HepG2 (cell line): ENCODE results near the gene AADACL4. TPM values are rescaled to one million over a fixed set of nuclear protein-coding genes. Genes with fewer than 3 reads are reported as not detected.

Experiments
- TBP ChIP-seq: sonication (generic); formaldehyde crosslinking; IDR thresholded peaks from 2 replicates; pipeline ENCODE4 v1.5.0; 2020; ENCODE audit warnings: missing genetic modification reagents
- ZNF432 ChIP-seq: sonication (generic); formaldehyde crosslinking; IDR thresholded peaks from 2 replicates; pipeline ENCODE4 v1.5.0; 2020; ENCODE audit warnings: missing genetic modification reagents, mild to moderate bottlenecking, borderline replicate concordance
- polyA plus RNA-seq, 8 experiments: library from polyadenylated mRNA; depleted of rRNA in 3 of 8; stranded (reverse) in 7 of 8; unstranded in 1 of 8; fragments of >200 nt; fragmentation: Illumina TruSeq in 4 of 8; extraction: Trizol in 4 of 8; gene quantifications; 2 replicates each; pipeline versions ENCODE4 v1.2.1 to v1.2.3, GENCODE V29; 2011 to 2016; ENCODE audit warnings: low read depth in 4 of 8, missing spikeins in 1 of 8, mixed read lengths in 1 of 8; ENCODE audit not compliant: insufficient read depth in 1 of 8
- total RNA-seq, 5 experiments: library from RNA; depleted of rRNA; stranded (reverse); fragments of >200 nt; fragmentation: Illumina TruSeq; extraction: Trizol; gene quantifications; 2 replicates each; pipeline ENCODE4 v1.2.3, GENCODE V29; 2016; ENCODE audit warnings: low read depth in 1 of 5
- TF ChIP-seq, protein P1 (sequence below): IDR thresholded peaks from 2 replicates; pipeline ENCODE4 v1.4.0; 2020; ENCODE audit warnings: mild to moderate bottlenecking, missing genetic modification reagents
- TF ChIP-seq, protein P2 (sequence below): sonication (generic); formaldehyde crosslinking; IDR thresholded peaks from 2 replicates; pipeline ENCODE4 v1.8.0; 2022; ENCODE audit warnings: low read depth, missing genetic modification reagents
- TF ChIP-seq, protein P3 (sequence below): sonication (generic); formaldehyde crosslinking; IDR thresholded peaks from 2 replicates; pipeline ENCODE4 v1.4.0; 2020; ENCODE audit warnings: missing genetic modification reagents
- TF ChIP-seq, protein P4 (sequence below): sonication (generic); formaldehyde crosslinking; IDR thresholded peaks from 2 replicates; pipeline ENCODE4 v1.9.0; 2021; ENCODE audit warnings: missing genetic modification reagents, borderline replicate concordance
- TF ChIP-seq, protein P5 (sequence below): sonication (generic); formaldehyde crosslinking; IDR thresholded peaks from 2 replicates; pipeline ENCODE4 v1.4.0; 2020; ENCODE audit warnings: mild to moderate bottlenecking, low read depth, missing genetic modification reagents

Gene AADACL4
- total and polyA plus RNA-seq, 2 of the 13 experiments (the other 11 are each of a cell fraction or from before 2014, with no cell fraction given) = not detected

DNA sequence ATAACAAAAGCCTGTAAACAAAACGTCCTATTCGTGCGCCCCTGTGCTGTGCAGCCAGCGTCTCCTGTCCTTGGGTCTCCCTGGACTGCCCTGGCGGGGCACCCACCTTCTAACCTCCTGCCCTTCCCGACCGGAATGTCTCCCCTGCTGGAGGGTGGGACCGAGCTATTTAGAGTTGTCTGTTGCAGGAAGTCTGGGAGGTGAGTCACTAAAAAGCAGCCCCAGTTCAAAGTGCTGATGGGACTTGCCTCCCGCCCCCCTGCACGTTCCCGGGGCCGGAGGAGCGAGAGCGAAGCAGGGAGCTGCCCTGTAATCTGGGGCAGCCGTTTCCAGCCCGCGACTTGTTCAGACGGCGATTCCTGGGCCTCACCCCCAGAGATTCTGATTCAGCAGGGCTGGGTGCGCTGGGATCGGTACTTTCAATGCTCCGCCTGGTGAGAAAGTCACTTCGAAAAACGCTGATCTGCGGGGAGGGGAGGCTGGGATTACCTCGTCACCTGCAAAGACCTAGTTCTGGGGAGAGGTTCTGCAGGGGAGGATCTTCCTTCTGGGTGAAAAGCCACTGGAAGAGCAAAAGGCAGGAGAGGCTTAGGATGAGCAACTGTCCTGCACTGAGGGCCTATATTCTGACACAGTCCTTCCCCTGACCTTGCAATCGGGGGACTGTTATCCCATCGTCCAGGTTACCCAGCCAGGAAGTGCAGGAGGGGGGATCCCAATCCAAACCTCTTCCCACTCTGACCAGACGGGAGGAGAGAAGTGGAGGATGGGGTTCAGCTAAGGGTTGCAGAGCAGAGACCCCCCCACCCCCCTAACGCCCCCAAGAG, 24.7 kb upstream of the AADACL4 start (continued):
- TF ChIP-seq, protein P1, sequence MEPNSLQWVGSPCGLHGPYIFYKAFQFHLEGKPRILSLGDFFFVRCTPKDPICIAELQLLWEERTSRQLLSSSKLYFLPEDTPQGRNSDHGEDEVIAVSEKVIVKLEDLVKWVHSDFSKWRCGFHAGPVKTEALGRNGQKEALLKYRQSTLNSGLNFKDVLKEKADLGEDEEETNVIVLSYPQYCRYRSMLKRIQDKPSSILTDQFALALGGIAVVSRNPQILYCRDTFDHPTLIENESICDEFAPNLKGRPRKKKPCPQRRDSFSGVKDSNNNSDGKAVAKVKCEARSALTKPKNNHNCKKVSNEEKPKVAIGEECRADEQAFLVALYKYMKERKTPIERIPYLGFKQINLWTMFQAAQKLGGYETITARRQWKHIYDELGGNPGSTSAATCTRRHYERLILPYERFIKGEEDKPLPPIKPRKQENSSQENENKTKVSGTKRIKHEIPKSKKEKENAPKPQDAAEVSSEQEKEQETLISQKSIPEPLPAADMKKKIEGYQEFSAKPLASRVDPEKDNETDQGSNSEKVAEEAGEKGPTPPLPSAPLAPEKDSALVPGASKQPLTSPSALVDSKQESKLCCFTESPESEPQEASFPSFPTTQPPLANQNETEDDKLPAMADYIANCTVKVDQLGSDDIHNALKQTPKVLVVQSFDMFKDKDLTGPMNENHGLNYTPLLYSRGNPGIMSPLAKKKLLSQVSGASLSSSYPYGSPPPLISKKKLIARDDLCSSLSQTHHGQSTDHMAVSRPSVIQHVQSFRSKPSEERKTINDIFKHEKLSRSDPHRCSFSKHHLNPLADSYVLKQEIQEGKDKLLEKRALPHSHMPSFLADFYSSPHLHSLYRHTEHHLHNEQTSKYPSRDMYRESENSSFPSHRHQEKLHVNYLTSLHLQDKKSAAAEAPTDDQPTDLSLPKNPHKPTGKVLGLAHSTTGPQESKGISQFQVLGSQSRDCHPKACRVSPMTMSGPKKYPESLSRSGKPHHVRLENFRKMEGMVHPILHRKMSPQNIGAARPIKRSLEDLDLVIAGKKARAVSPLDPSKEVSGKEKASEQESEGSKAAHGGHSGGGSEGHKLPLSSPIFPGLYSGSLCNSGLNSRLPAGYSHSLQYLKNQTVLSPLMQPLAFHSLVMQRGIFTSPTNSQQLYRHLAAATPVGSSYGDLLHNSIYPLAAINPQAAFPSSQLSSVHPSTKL = peak; percentile 89
- TF ChIP-seq, protein P2, sequence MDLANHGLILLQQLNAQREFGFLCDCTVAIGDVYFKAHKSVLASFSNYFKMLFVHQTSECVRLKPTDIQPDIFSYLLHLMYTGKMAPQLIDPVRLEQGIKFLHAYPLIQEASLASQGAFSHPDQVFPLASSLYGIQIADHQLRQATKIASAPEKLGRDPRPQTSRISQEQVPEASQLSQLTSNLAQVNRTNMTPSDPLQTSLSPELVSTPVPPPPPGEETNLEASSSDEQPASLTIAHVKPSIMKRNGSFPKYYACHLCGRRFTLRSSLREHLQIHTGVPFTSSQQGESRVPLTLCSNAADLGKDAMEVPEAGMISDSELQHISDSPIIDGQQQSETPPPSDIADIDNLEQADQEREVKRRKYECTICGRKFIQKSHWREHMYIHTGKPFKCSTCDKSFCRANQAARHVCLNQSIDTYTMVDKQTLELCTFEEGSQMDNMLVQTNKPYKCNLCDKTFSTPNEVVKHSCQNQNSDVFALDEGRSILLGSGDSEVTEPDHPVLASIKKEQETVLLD (CRISPR knock-in tag) = peak; percentile 57; the same call in 1 of the 2 replicates
- no peak for TF ChIP-seq TBP (CRISPR knock-in tag)
- TF ChIP-seq, protein P3, sequence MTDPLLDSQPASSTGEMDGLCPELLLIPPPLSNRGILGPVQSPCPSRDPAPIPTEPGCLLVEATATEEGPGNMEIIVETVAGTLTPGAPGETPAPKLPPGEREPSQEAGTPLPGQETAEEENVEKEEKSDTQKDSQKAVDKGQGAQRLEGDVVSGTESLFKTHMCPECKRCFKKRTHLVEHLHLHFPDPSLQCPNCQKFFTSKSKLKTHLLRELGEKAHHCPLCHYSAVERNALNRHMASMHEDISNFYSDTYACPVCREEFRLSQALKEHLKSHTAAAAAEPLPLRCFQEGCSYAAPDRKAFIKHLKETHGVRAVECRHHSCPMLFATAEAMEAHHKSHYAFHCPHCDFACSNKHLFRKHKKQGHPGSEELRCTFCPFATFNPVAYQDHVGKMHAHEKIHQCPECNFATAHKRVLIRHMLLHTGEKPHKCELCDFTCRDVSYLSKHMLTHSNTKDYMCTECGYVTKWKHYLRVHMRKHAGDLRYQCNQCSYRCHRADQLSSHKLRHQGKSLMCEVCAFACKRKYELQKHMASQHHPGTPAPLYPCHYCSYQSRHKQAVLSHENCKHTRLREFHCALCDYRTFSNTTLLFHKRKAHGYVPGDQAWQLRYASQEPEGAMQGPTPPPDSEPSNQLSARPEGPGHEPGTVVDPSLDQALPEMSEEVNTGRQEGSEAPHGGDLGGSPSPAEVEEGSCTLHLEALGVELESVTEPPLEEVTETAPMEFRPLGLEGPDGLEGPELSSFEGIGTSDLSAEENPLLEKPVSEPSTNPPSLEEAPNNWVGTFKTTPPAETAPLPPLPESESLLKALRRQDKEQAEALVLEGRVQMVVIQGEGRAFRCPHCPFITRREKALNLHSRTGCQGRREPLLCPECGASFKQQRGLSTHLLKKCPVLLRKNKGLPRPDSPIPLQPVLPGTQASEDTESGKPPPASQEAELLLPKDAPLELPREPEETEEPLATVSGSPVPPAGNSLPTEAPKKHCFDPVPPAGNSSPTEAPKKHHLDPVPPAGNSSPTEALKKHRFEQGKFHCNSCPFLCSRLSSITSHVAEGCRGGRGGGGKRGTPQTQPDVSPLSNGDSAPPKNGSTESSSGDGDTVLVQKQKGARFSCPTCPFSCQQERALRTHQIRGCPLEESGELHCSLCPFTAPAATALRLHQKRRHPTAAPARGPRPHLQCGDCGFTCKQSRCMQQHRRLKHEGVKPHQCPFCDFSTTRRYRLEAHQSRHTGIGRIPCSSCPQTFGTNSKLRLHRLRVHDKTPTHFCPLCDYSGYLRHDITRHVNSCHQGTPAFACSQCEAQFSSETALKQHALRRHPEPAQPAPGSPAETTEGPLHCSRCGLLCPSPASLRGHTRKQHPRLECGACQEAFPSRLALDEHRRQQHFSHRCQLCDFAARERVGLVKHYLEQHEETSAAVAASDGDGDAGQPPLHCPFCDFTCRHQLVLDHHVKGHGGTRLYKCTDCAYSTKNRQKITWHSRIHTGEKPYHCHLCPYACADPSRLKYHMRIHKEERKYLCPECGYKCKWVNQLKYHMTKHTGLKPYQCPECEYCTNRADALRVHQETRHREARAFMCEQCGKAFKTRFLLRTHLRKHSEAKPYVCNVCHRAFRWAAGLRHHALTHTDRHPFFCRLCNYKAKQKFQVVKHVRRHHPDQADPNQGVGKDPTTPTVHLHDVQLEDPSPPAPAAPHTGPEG (CRISPR knock-in tag) = no peak; the same call in 1 of the 2 replicates
- TF ChIP-seq, protein P4, sequence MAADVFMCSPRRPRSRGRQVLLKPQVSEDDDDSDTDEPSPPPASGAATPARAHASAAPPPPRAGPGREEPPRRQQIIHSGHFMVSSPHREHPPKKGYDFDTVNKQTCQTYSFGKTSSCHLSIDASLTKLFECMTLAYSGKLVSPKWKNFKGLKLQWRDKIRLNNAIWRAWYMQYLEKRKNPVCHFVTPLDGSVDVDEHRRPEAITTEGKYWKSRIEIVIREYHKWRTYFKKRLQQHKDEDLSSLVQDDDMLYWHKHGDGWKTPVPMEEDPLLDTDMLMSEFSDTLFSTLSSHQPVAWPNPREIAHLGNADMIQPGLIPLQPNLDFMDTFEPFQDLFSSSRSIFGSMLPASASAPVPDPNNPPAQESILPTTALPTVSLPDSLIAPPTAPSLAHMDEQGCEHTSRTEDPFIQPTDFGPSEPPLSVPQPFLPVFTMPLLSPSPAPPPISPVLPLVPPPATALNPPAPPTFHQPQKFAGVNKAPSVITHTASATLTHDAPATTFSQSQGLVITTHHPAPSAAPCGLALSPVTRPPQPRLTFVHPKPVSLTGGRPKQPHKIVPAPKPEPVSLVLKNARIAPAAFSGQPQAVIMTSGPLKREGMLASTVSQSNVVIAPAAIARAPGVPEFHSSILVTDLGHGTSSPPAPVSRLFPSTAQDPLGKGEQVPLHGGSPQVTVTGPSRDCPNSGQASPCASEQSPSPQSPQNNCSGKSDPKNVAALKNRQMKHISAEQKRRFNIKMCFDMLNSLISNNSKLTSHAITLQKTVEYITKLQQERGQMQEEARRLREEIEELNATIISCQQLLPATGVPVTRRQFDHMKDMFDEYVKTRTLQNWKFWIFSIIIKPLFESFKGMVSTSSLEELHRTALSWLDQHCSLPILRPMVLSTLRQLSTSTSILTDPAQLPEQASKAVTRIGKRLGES (CRISPR knock-in tag) = no peak
- TF ChIP-seq, protein P5, sequence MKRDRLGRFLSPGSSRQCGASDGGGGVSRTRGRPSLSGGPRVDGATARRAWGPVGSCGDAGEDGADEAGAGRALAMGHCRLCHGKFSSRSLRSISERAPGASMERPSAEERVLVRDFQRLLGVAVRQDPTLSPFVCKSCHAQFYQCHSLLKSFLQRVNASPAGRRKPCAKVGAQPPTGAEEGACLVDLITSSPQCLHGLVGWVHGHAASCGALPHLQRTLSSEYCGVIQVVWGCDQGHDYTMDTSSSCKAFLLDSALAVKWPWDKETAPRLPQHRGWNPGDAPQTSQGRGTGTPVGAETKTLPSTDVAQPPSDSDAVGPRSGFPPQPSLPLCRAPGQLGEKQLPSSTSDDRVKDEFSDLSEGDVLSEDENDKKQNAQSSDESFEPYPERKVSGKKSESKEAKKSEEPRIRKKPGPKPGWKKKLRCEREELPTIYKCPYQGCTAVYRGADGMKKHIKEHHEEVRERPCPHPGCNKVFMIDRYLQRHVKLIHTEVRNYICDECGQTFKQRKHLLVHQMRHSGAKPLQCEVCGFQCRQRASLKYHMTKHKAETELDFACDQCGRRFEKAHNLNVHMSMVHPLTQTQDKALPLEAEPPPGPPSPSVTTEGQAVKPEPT (CRISPR knock-in tag) = no peak
- TF ChIP-seq ZNF432 (CRISPR knock-in tag) = no peak
